Esophagus squamous epithelium (tissue), 4 donors: ENCODE measurements around the gene IL11RA.

Source experiments
- POLR2A ChIP-seq, 4 donors: fragments of 450-650 bp; IDR thresholded peaks; one replicate each; pipeline ENCODE4 v1.6.1; 2017; ENCODE audit warnings: antibody characterized with exemption in 4 of 4, mild to moderate bottlenecking in 4 of 4, moderate library complexity in 3 of 4
- TF ChIP-seq, protein P1 (sequence below), 6 experiments: fragments of 450-650 bp in 4 of 6; fragments of 200-600 bp in 2 of 6; sonication (generic) in 2 of 6; IDR thresholded peaks; one replicate each; pipeline ENCODE4 v1.5.1; 2016 to 2019; ENCODE audit warnings: antibody characterized with exemption in 6 of 6, mild to moderate bottlenecking in 4 of 6, moderate library complexity in 4 of 6

DNA sequence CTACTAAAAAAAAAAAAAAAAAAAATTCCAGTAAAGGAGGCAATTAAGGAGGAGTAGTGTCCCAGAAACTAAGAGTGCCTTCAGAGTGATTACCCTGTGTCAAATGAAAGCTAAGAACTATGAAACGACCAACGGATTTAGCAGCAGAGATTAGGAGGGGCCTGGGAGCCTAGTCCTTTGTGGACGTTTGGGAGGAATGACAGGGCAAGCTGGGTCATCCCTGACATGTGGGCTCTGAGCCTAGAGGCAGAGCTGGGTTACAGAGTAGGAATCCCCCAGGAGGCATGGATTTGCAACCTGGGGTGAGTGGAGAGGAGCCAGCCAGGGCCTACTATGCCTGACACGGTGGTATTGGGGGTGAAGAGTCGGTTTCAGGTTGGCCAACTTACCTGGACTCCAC lies 18.8 kb upstream of the IL11RA start:
- TF ChIP-seq, protein P1, sequence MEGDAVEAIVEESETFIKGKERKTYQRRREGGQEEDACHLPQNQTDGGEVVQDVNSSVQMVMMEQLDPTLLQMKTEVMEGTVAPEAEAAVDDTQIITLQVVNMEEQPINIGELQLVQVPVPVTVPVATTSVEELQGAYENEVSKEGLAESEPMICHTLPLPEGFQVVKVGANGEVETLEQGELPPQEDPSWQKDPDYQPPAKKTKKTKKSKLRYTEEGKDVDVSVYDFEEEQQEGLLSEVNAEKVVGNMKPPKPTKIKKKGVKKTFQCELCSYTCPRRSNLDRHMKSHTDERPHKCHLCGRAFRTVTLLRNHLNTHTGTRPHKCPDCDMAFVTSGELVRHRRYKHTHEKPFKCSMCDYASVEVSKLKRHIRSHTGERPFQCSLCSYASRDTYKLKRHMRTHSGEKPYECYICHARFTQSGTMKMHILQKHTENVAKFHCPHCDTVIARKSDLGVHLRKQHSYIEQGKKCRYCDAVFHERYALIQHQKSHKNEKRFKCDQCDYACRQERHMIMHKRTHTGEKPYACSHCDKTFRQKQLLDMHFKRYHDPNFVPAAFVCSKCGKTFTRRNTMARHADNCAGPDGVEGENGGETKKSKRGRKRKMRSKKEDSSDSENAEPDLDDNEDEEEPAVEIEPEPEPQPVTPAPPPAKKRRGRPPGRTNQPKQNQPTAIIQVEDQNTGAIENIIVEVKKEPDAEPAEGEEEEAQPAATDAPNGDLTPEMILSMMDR (IDR thresholded peaks at IDR 0.05) = no peak
- TF ChIP-seq POLR2A (IDR thresholded peaks at IDR 0.05) = no peak
